Mammary epithelial cell (primary cell): ENCODE results near the gene SYTL2.

Source experiments
- EZH2 ChIP-seq: IDR thresholded peaks from 2 replicates; pipeline ENCODE4 v1.6.1; 2012; ENCODE audit warnings: low read length, inconsistent platforms, borderline replicate concordance
- TF ChIP-seq, protein P1 (sequence below), 2 donors: IDR thresholded peaks in 1 of 2; conservative IDR thresholded peaks in 1 of 2; 2 replicates each; pipeline ENCODE4 v1.5.1; 2011 to 2012; ENCODE audit warnings: inconsistent platforms in 2 of 2, low read length in 2 of 2, mild to moderate bottlenecking in 2 of 2, control low read depth in 1 of 2, low read depth in 1 of 2; ENCODE audit not compliant: insufficient read depth in 1 of 2; ENCODE audit errors: extremely low read depth in 1 of 2

DNA sequence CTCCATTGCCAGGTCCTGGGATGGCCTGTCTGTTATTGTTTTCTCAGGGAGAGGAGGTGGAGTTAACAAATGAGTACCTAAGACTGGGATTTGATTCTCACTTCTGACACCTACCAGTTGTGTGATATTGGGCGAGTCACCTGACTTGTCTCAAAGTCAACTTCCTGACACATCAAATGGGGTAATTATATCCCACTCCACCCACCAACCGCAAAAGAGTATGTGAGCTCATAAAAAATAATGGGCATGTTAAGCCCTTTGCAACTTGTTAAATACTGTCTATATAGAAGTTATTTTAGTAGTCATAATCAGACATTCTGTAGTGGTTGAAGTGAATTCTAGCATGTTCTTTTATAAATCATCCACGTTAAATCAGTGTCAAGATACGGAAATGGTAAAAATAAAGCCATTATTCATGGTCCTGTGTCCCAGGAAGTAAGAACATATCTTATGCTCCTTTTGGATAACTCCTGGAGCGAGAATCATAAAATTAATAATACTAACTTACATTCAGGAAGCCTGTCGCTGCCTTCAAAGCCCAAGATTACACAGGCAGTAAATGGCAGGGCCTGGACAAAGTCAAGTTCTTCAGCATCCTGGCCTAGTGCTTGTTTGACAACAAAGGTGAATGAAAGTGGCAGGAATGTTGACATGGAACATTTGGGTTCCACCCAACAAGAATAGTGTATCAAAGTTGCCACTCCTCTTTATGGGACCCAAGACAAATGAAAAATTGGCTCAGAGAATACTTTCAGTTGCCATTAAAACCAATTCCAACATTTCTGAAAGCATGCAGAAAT is 54.3 kb downstream of the SYTL2 start:
- TF ChIP-seq, protein P1, sequence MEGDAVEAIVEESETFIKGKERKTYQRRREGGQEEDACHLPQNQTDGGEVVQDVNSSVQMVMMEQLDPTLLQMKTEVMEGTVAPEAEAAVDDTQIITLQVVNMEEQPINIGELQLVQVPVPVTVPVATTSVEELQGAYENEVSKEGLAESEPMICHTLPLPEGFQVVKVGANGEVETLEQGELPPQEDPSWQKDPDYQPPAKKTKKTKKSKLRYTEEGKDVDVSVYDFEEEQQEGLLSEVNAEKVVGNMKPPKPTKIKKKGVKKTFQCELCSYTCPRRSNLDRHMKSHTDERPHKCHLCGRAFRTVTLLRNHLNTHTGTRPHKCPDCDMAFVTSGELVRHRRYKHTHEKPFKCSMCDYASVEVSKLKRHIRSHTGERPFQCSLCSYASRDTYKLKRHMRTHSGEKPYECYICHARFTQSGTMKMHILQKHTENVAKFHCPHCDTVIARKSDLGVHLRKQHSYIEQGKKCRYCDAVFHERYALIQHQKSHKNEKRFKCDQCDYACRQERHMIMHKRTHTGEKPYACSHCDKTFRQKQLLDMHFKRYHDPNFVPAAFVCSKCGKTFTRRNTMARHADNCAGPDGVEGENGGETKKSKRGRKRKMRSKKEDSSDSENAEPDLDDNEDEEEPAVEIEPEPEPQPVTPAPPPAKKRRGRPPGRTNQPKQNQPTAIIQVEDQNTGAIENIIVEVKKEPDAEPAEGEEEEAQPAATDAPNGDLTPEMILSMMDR (conservative IDR thresholded peaks at IDR 0.05 in 1 of 2, IDR thresholded peaks at IDR 0.05 in 1 of 2; ENCODE audit: extremely low read depth in 1 of 2, insufficient read depth in 1 of 2, low read depth in 1 of 2, low read length in 2 of 2), result no peak
- TF ChIP-seq EZH2, result no peak
